ENCODE measurements around the gene SETX. TPM values are rescaled to one million over a fixed set of nuclear protein-coding genes. Genes with fewer than 3 reads are reported as not detected.
"Not testable (repeated sequence)": the region's sequence is repeated elsewhere in the genome, so short reads cannot be mapped to it uniquely, and the experiment has no call there.

The SETX gene
- total RNA-seq, 1 donor from 2014 or later: 47.5 TPM

DNA sequence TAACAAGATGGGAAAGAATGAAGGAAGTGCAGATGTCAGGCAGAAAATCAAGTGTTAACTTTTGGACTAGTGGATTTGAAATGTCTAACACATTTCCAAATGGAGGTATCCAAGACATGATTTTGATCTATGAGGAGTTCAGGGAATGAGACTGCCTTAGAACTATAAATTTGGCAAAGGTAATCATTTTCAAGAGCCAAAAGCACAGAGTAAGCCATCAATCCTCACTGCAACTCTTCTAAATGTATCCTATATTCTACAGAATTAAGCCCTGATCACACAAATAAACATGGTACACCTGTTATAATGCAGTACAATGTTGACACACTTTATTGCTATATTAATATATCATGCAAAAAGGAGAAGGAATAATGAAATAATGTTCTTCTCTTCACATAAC is 55.6 kb downstream of the SETX start:
- no peaks in the 10 kb centered on the region for H3K9me3 ChIP-seq (ENCODE audit: control insufficient read depth in 3 of 3, low read length in 3 of 3)
- H3K27ac ChIP-seq (ENCODE audit: low read depth, low read length): no peak overlapping the region
- H3K27me3 ChIP-seq (ENCODE audit: control insufficient read depth in 3 of 3, insufficient read depth in 3 of 3, low read length in 3 of 3): no peaks in the 10 kb centered on the region
- no peak overlapping the region for H3K9ac ChIP-seq (ENCODE audit: low read depth in 1 of 3, low read length in 3 of 3)
- no peak overlapping the region for H3K4me3 ChIP-seq (ENCODE audit: low read length in 3 of 3)
- no peaks in the 10 kb centered on the region for H3K4me1 ChIP-seq (ENCODE audit: control insufficient read depth in 3 of 3, insufficient read depth in 3 of 3, low read length in 3 of 3)
- H3K36me3 ChIP-seq (ENCODE audit: control insufficient read depth in 3 of 3, insufficient read depth in 3 of 3, low read length in 3 of 3): peaks cover 33 to 65% (median 61%) of the 10 kb centered on the region in 3 donors

DNA sequence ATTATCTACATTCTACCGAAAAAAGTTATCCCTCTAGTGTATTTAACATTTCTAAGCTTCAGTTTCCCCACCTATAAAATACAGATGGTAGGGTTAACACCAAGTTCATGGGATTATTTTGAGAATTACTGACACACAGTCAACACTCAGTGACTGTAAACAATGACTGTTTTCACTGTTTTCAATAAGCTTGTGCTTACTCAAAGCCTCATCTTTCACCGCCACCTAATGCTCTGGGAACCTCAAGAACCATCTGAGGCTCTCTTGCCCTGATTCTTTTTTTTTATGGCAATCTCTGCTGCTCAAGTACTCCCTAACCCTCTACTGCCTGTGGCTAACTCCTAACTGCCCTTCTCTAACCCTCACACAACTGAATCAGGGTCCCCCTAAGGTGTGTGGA is 59.6 kb downstream of the SETX start:
- Histone ChIP-seq H3K9ac (ENCODE audit: low read depth in 1 of 3, low read length in 3 of 3) (no peak overlapping the region), H3K9me3 (ENCODE audit: control insufficient read depth in 3 of 3, low read length in 3 of 3) (no peaks in the 10 kb centered on the region), H3K36me3 (ENCODE audit: control insufficient read depth in 3 of 3, insufficient read depth in 3 of 3, low read length in 3 of 3) (peaks cover 29 to 59% (median 59%) of the 10 kb centered on the region in 3 donors), H3K27ac (ENCODE audit: low read depth, low read length) (no peak overlapping the region), H3K4me3 (ENCODE audit: low read length in 3 of 3) (no peak overlapping the region), H3K27me3 (ENCODE audit: control insufficient read depth in 3 of 3, insufficient read depth in 3 of 3, low read length in 3 of 3) (no peaks in the 10 kb centered on the region), H3K4me1 (ENCODE audit: control insufficient read depth in 3 of 3, insufficient read depth in 3 of 3, low read length in 3 of 3) (no peaks in the 10 kb centered on the region)

DNA sequence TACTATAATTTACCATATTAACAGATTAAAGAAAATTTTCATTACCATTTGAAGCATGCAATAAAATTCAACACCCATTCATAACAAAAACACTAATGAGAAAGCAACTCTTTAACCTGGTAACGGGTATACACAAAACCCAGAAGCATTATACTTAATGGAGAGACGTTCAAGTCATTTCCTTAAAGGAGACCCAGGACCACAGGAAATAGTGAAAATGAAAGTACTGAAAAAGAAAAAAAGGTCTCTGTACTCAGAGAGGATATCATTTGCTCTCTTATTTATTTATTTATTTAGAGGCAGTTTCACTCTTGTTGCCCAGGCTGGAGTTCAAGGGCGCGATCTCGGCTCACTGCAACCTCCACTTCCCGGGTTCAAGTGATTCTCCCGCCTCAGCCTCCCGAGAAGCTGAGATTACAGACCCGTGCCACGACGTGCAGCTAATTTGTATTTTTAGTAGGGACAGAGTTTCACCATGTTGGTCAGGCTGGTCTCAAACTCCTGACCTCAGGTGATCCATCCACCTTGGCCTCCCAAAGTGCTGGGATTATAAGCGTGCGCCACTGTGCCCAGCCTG is 61.6 kb downstream of the SETX start:
- no peaks in the 10 kb centered on the region for H3K27me3 ChIP-seq (ENCODE audit: control insufficient read depth in 3 of 3, insufficient read depth in 3 of 3, low read length in 3 of 3)
- no peak overlapping the region for H3K27ac ChIP-seq (ENCODE audit: low read depth, low read length)
- no peaks in the 10 kb centered on the region for H3K9me3 ChIP-seq (ENCODE audit: control insufficient read depth in 3 of 3, low read length in 3 of 3)
- no peak overlapping the region for H3K4me3 ChIP-seq (ENCODE audit: low read length in 3 of 3)
- no peak overlapping the region for H3K9ac ChIP-seq (ENCODE audit: low read depth in 1 of 3, low read length in 3 of 3)
- H3K36me3 ChIP-seq (ENCODE audit: control insufficient read depth in 3 of 3, insufficient read depth in 3 of 3, low read length in 3 of 3): peaks cover 20 to 42% (median 40%) of the 10 kb centered on the region in 3 donors
- peaks cover 0 to 7% (median 3%) of the 10 kb centered on the region in 3 donors for H3K4me1 ChIP-seq (ENCODE audit: control insufficient read depth in 3 of 3, insufficient read depth in 3 of 3, low read length in 3 of 3)

DNA sequence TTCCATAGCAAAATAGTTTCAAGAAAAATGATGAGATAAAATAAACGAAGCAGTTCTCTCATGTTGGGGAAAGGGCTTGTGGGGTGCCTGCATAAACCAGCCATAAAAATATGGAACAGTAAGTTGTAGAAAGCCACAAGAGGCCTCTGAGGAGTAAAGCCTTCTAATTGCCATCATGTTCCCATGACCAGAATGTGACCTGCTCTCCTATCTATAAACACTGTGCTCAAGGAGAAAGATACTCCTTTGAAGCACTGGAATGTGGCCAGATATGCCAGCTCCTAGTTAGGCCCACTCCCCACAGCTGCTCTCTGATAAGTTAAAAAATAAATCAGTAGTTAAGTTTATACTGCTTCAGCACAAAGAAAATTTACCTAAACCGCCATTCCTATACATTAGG is 65.8 kb downstream of the SETX start:
- Histone ChIP-seq H3K9me3 (ENCODE audit: control insufficient read depth in 3 of 3, low read length in 3 of 3) (no peaks in the 10 kb centered on the region), H3K9ac (ENCODE audit: low read depth in 1 of 3, low read length in 3 of 3) (peak overlapping the region in 1 of 3 donors; percentile 45), H3K27me3 (ENCODE audit: control insufficient read depth in 3 of 3, insufficient read depth in 3 of 3, low read length in 3 of 3) (no peaks in the 10 kb centered on the region), H3K27ac (ENCODE audit: low read depth, low read length) (peak overlapping the region; percentile 49), H3K4me1 (ENCODE audit: control insufficient read depth in 3 of 3, insufficient read depth in 3 of 3, low read length in 3 of 3) (peaks cover 0 to 7% (median 3%) of the 10 kb centered on the region in 3 donors), H3K36me3 (ENCODE audit: control insufficient read depth in 3 of 3, insufficient read depth in 3 of 3, low read length in 3 of 3) (peaks cover 22 to 34% (median 31%) of the 10 kb centered on the region in 3 donors), H3K4me3 (ENCODE audit: low read length in 3 of 3) (no peak overlapping the region)

DNA sequence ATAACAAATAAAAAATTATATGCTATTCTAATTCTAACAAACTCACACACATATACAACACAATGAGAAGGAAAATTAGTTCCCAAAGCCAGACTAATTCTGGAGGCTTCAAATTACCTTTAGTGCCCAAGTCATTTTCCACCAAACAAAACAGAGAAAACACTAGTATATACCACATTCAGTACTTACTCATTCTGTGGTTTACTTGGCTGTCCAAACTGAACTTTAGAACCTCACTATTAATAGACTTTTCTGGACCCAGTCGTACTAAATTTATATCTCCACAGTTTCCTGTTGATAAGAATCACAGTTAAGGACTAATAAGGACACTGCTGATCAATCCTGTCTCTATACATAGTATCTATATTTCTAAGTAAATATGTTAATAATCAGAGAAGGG is 66.4 kb downstream of the SETX start:
- H3K9ac ChIP-seq (ENCODE audit: low read depth in 1 of 3, low read length in 3 of 3): no peak overlapping the region
- no peaks in the 10 kb centered on the region for H3K9me3 ChIP-seq (ENCODE audit: control insufficient read depth in 3 of 3, low read length in 3 of 3)
- H3K27ac ChIP-seq (ENCODE audit: low read depth, low read length): peak overlapping the region; percentile 49
- H3K4me1 ChIP-seq (ENCODE audit: control insufficient read depth in 3 of 3, insufficient read depth in 3 of 3, low read length in 3 of 3): peaks cover 0 to 7% (median 3%) of the 10 kb centered on the region in 3 donors
- H3K27me3 ChIP-seq (ENCODE audit: control insufficient read depth in 3 of 3, insufficient read depth in 3 of 3, low read length in 3 of 3): no peaks in the 10 kb centered on the region
- H3K4me3 ChIP-seq (ENCODE audit: low read length in 3 of 3): no peak overlapping the region
- peaks cover 25 to 38% (median 37%) of the 10 kb centered on the region in 3 donors for H3K36me3 ChIP-seq (ENCODE audit: control insufficient read depth in 3 of 3, insufficient read depth in 3 of 3, low read length in 3 of 3)

DNA sequence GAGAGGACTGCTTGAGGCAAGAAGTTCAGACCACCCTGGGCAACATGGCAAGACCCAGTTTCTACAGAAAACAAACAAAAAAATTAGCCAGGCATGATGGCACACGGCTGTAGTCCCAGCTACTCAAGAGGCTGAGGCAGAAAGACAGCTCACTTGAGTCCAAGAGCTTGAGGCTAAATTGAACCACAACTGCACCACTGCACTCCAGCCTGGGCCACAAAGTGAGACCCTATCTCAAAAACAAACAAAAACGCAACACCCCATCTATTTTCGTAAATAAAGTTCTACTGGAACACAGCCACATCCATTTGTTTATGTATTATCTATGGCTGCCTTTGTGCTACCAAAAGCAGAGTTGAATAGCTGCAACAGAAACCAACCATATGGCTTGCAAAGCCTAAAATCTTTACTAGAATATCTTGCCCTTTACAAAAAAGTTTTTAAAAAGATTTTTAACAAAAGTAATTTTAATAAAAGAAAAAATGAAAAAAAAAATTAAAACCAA is 67.5 kb downstream of the SETX start:
- no peaks in the 10 kb centered on the region for H3K27me3 ChIP-seq (ENCODE audit: control insufficient read depth in 3 of 3, insufficient read depth in 3 of 3, low read length in 3 of 3)
- H3K4me3 ChIP-seq (ENCODE audit: low read length in 3 of 3): no peak overlapping the region
- H3K36me3 ChIP-seq (ENCODE audit: control insufficient read depth in 3 of 3, insufficient read depth in 3 of 3, low read length in 3 of 3): peaks cover 35 to 49% (median 47%) of the 10 kb centered on the region in 3 donors
- no peak overlapping the region for H3K9ac ChIP-seq (ENCODE audit: low read depth in 1 of 3, low read length in 3 of 3)
- H3K4me1 ChIP-seq (ENCODE audit: control insufficient read depth in 3 of 3, insufficient read depth in 3 of 3, low read length in 3 of 3): peaks cover 0 to 7% (median 3%) of the 10 kb centered on the region in 3 donors
- no peak overlapping the region for H3K27ac ChIP-seq (ENCODE audit: low read depth, low read length)
- H3K9me3 ChIP-seq (ENCODE audit: control insufficient read depth in 3 of 3, low read length in 3 of 3): no peaks in the 10 kb centered on the region

DNA sequence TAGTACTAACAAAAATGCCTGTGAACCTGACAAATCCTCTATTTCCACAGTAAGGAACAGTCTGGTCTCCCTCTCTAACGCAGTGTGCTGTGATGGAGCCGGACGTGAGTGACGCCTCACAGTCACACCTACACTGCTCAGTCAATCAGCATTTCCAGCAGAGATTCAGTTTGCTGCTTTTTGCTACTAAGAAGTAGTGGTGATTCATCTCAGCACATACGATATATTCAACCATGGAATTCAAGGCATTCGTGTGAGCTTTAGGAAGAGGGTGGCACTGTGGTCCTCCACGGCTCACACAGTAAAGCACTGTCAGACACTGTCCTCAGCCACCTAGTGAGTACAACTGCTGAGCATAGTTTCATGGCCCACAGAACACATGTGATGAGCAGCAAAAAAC is 70.9 kb downstream of the SETX start:
- no peaks in the 10 kb centered on the region for H3K27me3 ChIP-seq (ENCODE audit: control insufficient read depth in 3 of 3, insufficient read depth in 3 of 3, low read length in 3 of 3)
- no peak overlapping the region for H3K4me3 ChIP-seq (ENCODE audit: low read length in 3 of 3)
- peaks cover 0 to 3% (median 2%) of the 10 kb centered on the region in 3 donors for H3K4me1 ChIP-seq (ENCODE audit: control insufficient read depth in 3 of 3, insufficient read depth in 3 of 3, low read length in 3 of 3)
- H3K27ac ChIP-seq (ENCODE audit: low read depth, low read length): no peak overlapping the region
- peaks cover 46 to 76% (median 69%) of the 10 kb centered on the region in 3 donors for H3K36me3 ChIP-seq (ENCODE audit: control insufficient read depth in 3 of 3, insufficient read depth in 3 of 3, low read length in 3 of 3)
- H3K9me3 ChIP-seq (ENCODE audit: control insufficient read depth in 3 of 3, low read length in 3 of 3): no peaks in the 10 kb centered on the region
- no peak overlapping the region for H3K9ac ChIP-seq (ENCODE audit: low read depth in 1 of 3, low read length in 3 of 3)

DNA sequence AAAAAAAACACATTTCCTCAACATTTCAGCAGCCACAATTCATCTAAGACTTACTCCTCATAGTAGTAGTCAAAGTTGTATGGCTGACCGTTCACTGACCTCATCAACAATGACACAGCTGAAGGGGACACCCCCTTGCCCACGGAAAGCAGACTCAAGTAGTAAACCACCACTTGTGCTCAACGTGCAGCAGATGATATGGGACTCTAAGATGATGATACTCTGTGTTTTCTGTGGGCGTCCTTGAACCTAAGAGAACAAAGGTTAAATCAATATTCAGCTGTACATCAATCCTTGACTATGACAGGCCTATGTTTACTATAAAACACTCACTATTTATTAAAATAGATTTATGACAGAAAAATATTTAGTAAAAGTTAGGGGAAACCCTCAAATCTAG is 71.6 kb downstream of the SETX start:
- Histone ChIP-seq H3K9me3 (ENCODE audit: control insufficient read depth in 3 of 3, low read length in 3 of 3) (no peaks in the 10 kb centered on the region), H3K4me3 (ENCODE audit: low read length in 3 of 3) (no peak overlapping the region), H3K4me1 (ENCODE audit: control insufficient read depth in 3 of 3, insufficient read depth in 3 of 3, low read length in 3 of 3) (no peaks in the 10 kb centered on the region), H3K9ac (ENCODE audit: low read depth in 1 of 3, low read length in 3 of 3) (no peak overlapping the region), H3K27me3 (ENCODE audit: control insufficient read depth in 3 of 3, insufficient read depth in 3 of 3, low read length in 3 of 3) (no peaks in the 10 kb centered on the region), H3K27ac (ENCODE audit: low read depth, low read length) (no peak overlapping the region), H3K36me3 (ENCODE audit: control insufficient read depth in 3 of 3, insufficient read depth in 3 of 3, low read length in 3 of 3) (peaks cover 46 to 83% (median 76%) of the 10 kb centered on the region in 3 donors)

DNA sequence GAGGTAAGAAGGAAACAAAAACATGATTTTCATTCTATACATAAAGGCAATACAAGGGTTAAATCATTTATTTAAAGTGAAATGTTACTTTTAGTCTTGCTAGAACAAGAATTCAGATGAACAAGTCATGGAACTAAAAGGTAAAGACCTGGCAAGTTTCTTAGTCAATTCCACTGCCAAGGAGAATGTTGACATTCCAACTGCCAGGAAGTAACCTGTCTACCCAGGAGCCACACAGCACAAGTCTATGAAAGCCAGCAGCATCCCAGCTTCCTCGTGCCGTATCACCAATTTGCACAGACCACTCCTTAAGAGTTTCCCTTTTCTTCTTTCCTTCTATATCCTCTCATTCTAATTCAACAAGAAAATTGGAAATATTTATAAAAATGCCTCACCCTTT is 79.9 kb downstream of the SETX start:
- H3K36me3 ChIP-seq (ENCODE audit: control insufficient read depth in 3 of 3, insufficient read depth in 3 of 3, low read length in 3 of 3): peaks cover 28 to 79% (median 77%) of the 10 kb centered on the region in 3 donors
- H3K27me3 ChIP-seq (ENCODE audit: control insufficient read depth in 3 of 3, insufficient read depth in 3 of 3, low read length in 3 of 3): no peaks in the 10 kb centered on the region
- no peaks in the 10 kb centered on the region for H3K9me3 ChIP-seq (ENCODE audit: control insufficient read depth in 3 of 3, low read length in 3 of 3)
- H3K27ac ChIP-seq (ENCODE audit: low read depth, low read length): no peak overlapping the region
- peaks cover 0 to 4% (median 0%) of the 10 kb centered on the region in 3 donors for H3K4me1 ChIP-seq (ENCODE audit: control insufficient read depth in 3 of 3, insufficient read depth in 3 of 3, low read length in 3 of 3)
- H3K4me3 ChIP-seq (ENCODE audit: low read length in 3 of 3): no peak overlapping the region
- no peak overlapping the region for H3K9ac ChIP-seq (ENCODE audit: low read depth in 1 of 3, low read length in 3 of 3)

DNA sequence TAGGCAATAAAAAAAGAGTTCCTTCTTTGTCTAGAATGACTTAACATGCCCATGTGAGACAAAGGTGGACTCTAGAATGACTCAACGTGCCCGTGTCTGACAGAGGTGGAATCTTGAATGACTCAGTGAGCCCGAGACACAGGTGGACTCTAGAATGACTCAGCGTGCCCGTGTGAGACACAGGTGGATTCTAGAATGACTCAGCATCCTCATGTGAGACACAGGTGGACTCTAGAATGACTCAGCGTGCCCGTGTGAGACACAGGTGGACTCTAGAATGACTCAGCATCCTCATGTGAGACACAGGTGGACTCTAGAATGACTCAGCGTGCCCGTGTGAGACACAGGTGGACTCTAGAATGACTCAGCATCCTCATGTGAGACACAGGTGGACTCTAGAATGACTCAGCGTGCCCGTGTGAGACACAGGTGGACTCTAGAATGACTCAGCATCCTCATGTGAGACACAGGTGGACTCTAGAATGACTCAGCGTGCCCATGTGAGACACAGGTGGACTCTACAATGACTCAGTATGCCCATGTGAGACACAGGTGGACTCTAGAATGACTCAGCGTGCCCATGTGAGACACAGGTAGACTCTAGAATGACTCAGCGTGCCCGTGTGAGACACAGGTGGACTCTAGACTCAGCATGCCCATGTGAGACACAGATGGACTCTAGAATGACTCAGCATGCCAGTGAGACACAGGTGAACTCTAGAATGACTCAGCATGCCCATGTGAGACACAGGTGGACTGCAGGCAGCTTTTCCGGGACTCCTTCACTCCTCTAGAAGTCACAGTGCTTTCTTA is 84.9 kb downstream of the SETX start:
- H3K4me1 ChIP-seq (ENCODE audit: control insufficient read depth in 3 of 3, insufficient read depth in 3 of 3, low read length in 3 of 3); H3K4me3 ChIP-seq (ENCODE audit: low read length in 3 of 3); H3K9me3 ChIP-seq (ENCODE audit: control insufficient read depth in 3 of 3, low read length in 3 of 3); H3K27me3 ChIP-seq (ENCODE audit: control insufficient read depth in 3 of 3, insufficient read depth in 3 of 3, low read length in 3 of 3); H3K9ac ChIP-seq (ENCODE audit: low read depth in 1 of 3, low read length in 3 of 3): not testable (repeated sequence)
- Histone ChIP-seq H3K36me3 (ENCODE audit: control insufficient read depth in 3 of 3, insufficient read depth in 3 of 3, low read length in 3 of 3) (peaks cover 11 to 57% (median 49%) of the 10 kb centered on the region in 3 donors), H3K27ac (ENCODE audit: low read depth, low read length) (peak overlapping the region; percentile 53)

All from skeletal muscle tissue (tissue), 4 donors.